WERI-Rb-1 (cell line): Measurements from ENCODE around the gene FTL.
A peak's percentile ranks its signal among the peaks of the same experiment; 100 is the strongest.

Experiments used
- DNase-seq: peaks from one replicate; pipeline ENCODE4 v3.0.0-alpha.2; 2020
- H3K27ac ChIP-seq: fragments of 250-450 bp; sonication (Bioruptor Pico); 2 replicates; pipeline ENCODE4 v1.5.1; 2020; ENCODE audit warnings: mild to moderate bottlenecking, moderate library complexity
- H3K27me3 ChIP-seq: fragments of 250-450 bp; sonication (Bioruptor Pico); 2 replicates; pipeline ENCODE4 v1.5.1; 2021; ENCODE audit warnings: mild to moderate bottlenecking, low read depth, moderate library complexity; ENCODE audit not compliant: insufficient read depth, severe bottlenecking
- H3K36me3 ChIP-seq: fragments of 250-450 bp; sonication (Bioruptor Pico); 2 replicates; pipeline ENCODE4 v1.5.1; 2020; ENCODE audit warnings: mild to moderate bottlenecking, moderate library complexity
- H3K4me3 ChIP-seq: 2 replicates; pipeline ENCODE4 v1.5.1; 2011; ENCODE audit warnings: low read depth, mild to moderate bottlenecking, control low read depth, low read length
- H3K9me3 ChIP-seq: fragments of 250-450 bp; sonication (Bioruptor Pico); 2 replicates; pipeline ENCODE4 v1.5.1; 2021; ENCODE audit warnings: mild to moderate bottlenecking, moderate library complexity; ENCODE audit not compliant: severe bottlenecking
- CTCF ChIP-seq: IDR thresholded peaks from 2 replicates; pipeline ENCODE4 v1.5.1; 2011; ENCODE audit warnings: low read depth, mild to moderate bottlenecking, control low read depth, inconsistent platforms, low read length

Gene FTL

DNA sequence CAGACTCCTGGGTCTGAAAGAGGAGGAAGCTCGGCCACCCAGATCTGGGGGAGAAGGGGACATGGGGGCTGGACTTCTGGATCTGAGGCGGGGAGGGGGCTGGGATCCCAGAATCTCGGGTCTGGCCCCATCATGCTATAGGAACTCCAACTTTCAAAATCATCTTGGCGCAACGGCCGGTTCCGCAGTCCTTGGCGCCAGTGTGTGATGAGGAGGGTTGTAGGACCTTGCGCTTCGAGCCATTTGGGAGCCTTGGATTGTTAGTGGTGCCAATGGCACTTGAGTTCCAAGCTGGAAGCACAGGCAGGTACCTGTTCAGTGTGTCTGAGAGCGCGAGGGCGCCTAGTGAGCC, 28.9 kb downstream of the FTL start:
- H3K27me3 ChIP-seq: no peaks in the 10 kb centered on the region
- H3K27ac ChIP-seq: peak overlapping the region; percentile 90
- TF ChIP-seq CTCF: no peak
- H3K9me3 ChIP-seq: no peaks in the 10 kb centered on the region
- H3K36me3 ChIP-seq: peaks cover 9% of the 10 kb centered on the region
- peak overlapping the region; percentile 77 for H3K4me3 ChIP-seq
- no peak for DNase-seq

GRCh38 chr19:48997972-48998371, 32.9 kb downstream of the FTL start:
- Histone ChIP-seq H3K4me3 (no peak overlapping the region), H3K27ac (no peak overlapping the region), H3K27me3 (no peaks in the 10 kb centered on the region), H3K36me3 (peaks cover 27% of the 10 kb centered on the region), H3K9me3 (no peaks in the 10 kb centered on the region)
- peak; percentile 74 for TF ChIP-seq CTCF
- peak; percentile 92 for DNase-seq

DNA sequence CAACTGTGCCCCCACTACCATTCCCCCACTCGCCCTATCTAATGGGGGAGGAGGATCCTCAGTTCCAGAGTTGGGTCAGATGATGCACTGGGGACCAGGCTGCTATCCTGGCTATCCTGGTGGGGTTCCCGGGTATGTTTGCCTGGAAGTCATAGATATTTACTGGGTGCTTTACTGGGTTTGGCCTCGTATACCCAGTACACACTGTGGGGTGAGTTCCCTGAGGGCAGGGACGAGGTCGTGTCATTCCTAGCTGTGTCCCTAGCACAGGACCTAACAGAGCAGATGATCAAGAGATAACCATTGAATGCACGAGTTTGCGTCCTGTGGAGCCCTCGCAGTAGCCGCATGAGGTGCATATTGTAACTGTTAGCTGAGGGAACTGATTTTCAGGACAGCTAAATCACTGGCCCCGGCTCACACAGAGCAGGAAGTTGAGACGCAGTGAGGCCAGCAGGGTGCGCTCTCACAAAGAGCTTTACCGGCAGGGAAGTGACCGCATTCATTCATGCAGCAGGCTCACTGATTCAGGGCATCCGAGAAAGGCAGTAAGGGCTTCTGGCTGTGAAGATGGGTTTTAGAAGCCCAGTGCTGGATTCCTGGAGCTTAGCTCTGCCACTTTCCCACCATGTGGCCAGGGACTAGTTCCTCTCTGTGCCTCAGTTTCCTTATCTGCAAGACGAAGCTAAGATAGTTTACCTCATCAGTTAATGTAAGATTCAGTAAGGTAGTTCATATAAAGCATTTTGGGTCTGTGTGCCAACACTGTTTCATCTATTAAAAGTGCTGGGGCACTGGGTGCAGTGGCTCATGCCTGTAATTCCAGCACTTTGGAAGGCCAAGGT, 34.6 kb downstream of the FTL start:
- peak; percentile 81 for TF ChIP-seq CTCF
- Histone ChIP-seq H3K27ac (no peak overlapping the region), H3K27me3 (no peaks in the 10 kb centered on the region), H3K9me3 (no peaks in the 10 kb centered on the region), H3K4me3 (no peak overlapping the region), H3K36me3 (peaks cover 43% of the 10 kb centered on the region)
- DNase-seq: peak; percentile 77

GRCh38 chr19:49004133-49004532, 39.0 kb downstream of the FTL start:
- peaks cover 68% of the 10 kb centered on the region for H3K36me3 ChIP-seq
- DNase-seq: no peak
- no peak overlapping the region for H3K27ac ChIP-seq
- TF ChIP-seq CTCF: no peak
- H3K27me3 ChIP-seq: no peaks in the 10 kb centered on the region
- no peaks in the 10 kb centered on the region for H3K9me3 ChIP-seq
- H3K4me3 ChIP-seq: no peak overlapping the region

DNA sequence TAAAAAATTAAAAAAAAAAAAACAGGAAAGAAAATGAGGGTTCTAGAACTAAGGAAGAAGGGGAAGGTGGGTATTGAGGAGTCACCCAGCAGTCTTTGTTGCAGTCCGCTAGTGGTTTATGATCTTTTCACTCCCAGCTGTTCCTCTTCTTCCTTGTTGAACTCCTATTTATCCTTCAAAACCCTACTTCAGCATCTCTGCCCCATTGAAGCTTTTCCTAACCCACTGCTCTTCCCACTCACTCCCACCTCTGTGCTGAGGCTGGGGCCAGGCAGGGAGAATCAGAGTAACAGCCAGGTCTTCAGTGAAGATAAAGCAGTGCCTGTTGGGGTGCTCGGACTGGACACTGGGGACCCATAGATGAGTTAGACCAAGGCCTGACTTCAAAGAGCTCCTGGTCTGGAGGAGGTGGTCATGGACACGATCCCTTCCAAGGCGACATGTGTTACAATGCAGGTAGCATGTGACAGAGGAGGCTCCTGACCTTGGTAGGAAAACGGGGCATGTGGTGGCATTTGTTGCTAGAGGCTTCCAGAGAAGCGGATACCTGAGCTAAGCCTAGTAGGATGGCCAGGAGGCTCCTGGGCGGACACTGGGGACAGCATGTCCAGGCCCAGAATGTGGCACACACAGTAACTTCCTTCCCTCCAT, 40.0 kb downstream of the FTL start:
- no peak overlapping the region for H3K27ac ChIP-seq
- no peak for DNase-seq
- no peak overlapping the region for H3K4me3 ChIP-seq
- no peaks in the 10 kb centered on the region for H3K27me3 ChIP-seq
- H3K9me3 ChIP-seq: no peaks in the 10 kb centered on the region
- no peak for TF ChIP-seq CTCF
- peaks cover 68% of the 10 kb centered on the region for H3K36me3 ChIP-seq
